ENCODE results near the gene HS3ST5.
"Not testable (repeated sequence)": the region's sequence is repeated elsewhere in the genome, so short reads cannot be mapped to it uniquely, and the experiment has no call there.

HS3ST5 gene

DNA sequence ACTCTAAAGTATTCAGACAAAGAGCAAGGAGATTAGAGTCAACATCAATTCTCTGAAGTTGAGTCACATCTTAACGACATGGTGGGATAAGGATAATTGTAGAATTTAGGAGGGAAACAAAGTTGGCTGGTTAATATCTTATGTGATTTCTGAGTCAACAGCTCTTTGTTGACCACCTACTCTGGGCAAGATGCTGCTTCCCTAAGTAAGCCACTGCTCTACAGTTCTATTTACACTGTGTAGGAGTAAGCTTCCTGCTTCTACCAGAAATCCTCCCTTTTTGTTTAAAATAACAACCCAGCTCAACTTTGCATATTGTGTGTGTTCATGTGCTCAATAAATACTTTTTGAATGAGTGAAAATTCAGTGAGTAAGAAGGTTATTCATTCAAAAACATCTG, 3.1 kb downstream of the HS3ST5 start:
- in situ Hi-C loops (cut with MboI; ENCODE audit: low sequenced_read_pairs): no loop called here

DNA sequence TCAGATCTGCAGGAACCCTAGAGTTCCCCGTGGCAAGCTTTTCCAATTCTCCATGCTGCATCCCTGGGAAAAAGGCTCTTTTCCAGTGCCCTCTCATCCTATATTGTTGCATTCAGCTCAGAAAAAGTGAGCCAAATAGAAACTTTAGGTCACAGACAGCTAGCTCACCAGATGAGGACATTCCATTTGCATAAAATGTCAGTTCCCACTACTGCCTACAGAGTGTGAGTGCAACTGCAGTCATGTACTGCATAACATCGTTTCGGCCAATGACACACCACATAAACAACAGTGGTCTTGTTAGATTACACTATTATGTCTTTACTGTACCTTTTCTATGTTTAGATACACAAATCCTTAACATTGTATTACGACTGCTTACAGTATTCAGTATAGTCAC, 8.6 kb downstream of the HS3ST5 start:
- in situ Hi-C loops (cut with MboI; ENCODE audit: low sequenced_read_pairs): no loop called here

DNA sequence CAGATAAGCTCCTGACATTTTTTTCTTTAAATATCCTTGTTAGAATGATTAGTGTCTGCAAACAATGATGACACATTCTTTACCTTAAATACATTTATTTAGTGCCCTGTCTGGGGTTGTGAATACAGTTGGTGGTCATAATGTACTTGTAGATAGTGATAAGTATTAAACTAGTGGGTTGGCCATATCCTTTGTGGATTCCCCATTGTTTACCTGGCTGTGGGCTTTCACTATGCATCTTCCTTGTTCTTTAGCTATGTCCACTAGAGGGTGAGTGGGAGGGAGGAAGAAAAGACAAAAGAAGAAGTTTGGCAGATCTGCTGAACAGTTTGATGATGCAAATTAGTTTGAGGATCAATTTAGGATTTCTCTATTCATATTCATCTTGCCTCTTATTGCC, 15.7 kb downstream of the HS3ST5 start:
- in situ Hi-C loops (cut with MboI; ENCODE audit: low sequenced_read_pairs): no loop called here

DNA sequence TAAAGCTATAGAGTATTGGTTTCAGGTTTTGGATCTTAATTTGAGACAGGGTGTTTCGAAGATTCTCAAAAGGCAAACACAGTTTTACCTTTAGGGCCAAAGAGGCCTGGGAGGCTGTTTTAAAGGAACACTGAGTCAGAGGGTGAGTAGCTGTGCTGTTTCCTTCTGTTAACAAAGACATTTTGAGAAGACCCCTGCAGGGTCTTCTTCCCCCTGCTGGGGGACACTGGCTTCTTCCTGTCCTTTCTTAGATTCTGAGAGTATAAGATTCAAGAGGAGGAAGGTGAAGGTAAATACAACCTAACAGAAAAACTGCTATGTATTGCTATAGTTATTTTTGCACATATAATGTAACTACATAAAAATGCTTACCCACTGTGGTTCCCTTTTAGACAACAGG, 19.0 kb downstream of the HS3ST5 start:
- in situ Hi-C loops (cut with MboI; ENCODE audit: low sequenced_read_pairs): no loop called here

DNA sequence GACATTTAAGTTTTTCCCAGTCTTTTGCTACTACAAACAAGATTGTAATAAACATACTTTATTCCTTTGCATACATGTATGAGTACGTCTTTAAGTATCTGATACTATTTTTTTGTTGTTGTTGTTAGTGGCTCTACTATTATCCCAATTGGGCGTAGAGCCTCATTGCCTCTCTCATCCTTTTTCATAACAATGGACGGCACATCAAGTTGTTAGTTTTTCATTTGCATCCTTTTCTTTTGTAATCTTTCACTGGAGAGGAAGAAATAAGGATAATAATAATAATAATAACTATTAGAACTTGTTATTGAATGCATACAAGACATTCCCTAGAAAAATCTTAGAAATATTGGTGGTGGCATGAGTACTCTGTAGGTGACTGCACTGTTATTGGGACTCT, 23.1 kb downstream of the HS3ST5 start:
- in situ Hi-C loops (cut with MboI; ENCODE audit: low sequenced_read_pairs): no loop called here

DNA sequence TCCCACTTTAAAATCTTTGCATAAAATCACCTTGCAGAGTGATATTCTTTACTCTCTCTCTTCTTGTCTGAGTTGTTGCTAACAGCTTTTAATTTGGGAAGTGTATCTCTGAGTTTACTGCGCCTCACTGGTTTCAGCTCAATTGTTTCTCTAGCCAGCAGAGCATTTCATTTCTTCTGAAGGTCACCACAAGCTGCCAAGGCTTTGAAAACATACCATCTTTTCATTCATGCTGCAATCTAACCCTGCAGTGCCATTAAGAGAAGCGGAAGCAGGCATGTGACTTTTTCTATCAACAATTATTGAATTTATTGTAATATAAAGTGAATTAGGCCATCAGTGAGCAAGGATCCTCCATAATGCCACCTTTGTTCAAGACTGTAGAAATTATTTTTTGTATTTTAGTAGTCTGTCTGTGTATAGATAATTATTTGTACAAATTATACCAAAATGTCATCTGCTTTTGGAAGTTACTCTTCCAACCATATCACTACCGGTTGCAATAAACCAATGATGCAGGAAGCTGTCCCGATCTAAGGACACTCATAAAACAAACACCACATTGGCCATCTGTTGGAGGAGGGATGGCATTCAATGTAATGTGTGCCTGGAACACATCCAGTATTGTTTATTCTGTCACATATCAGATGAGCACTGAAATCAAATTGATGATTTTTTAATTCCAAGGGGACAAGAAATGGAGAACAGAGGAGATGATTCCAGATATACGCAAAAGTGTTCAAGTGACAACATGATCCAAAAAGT, 26.8 kb downstream of the HS3ST5 start:
- in situ Hi-C loops (cut with MboI; ENCODE audit: low sequenced_read_pairs): no loop called here

DNA sequence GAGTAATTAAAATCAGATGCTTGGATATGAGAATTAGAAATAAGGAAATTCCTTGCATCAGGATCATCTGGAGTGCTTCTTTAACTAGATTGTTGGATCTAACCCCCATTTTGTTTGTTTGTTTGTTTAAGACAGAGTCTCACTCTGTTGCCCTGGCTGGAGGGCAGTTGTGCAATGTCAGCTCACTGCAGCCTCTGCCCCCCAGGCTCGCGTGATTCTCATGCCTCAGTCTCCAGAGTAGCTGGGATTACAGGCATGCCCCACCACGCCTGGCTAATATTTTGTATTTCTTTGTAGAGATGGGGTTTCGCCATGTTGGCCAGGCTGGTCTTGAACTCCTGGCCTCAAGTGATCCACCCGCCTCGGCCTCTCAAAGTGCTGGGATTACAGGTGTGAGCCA, 29.0 kb downstream of the HS3ST5 start:
- in situ Hi-C loops (cut with MboI; ENCODE audit: low sequenced_read_pairs): not testable (repeated sequence)

DNA sequence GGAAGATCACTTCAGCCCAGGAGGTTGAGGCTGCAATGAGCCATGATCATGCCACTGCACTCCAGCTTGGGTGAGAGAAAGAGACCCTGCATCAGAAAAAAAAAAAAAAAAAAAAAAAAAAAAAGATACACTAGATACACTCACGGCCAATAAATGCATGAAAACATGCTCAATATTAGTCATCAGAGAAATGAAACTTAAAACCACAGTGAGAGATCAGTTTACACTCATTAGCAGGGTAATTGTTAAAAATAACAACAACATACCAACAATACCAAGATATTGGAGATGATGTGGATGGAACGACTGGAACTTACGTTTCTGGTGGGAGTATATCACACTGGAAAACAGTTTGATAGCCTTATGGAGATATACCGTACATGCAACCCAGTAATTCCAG, 29.9 kb downstream of the HS3ST5 start:
- in situ Hi-C loops (cut with MboI; ENCODE audit: low sequenced_read_pairs): no loop called here

DNA sequence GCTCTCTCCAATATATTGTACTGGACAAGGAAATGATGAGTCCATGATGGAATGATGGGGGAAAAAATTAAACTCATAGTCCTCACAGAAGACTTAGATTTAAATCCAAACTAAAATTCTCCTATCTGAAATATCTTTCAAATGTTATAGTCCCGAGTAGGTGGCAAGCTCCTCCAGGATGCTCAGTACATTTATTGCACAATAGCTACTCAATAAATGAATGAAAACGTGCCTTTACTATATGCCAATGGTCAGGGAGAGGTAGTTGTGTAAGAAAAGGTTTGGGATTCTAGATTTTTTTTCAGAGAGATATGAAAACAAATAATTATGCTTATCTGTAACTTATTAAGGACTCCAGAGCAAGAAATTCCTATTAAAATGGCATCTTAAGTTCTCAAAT, 32.8 kb downstream of the HS3ST5 start:
- in situ Hi-C loops (cut with MboI; ENCODE audit: low sequenced_read_pairs): no loop called here

DNA sequence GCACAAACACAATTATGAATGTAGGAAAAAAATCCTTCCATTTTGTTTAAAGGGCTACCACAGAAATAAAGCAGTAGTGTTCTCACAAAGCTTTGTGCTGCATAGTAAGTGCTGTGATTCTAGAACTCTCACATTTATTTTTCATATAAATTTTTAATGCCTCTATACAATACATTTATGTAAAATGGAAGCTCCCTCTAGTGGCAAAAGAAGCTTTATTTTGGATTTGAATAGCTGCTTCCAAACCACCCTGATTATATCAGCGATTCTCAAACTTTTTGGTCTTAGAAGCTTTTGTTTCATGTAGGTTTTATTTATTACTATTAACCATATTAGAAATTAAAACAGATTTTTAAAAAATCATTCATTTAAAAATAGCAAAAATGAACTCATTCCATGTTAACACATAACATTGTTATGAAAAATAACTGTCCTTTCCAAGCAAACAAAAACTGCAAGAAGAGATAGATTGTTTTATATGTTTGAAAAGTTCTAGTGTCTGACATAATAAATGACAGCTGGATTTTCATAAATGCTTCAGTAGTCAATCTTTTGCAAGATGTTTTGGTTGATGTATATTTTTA, 38.4 kb downstream of the HS3ST5 start:
- in situ Hi-C loops (cut with MboI; ENCODE audit: low sequenced_read_pairs): no loop called here

DNA sequence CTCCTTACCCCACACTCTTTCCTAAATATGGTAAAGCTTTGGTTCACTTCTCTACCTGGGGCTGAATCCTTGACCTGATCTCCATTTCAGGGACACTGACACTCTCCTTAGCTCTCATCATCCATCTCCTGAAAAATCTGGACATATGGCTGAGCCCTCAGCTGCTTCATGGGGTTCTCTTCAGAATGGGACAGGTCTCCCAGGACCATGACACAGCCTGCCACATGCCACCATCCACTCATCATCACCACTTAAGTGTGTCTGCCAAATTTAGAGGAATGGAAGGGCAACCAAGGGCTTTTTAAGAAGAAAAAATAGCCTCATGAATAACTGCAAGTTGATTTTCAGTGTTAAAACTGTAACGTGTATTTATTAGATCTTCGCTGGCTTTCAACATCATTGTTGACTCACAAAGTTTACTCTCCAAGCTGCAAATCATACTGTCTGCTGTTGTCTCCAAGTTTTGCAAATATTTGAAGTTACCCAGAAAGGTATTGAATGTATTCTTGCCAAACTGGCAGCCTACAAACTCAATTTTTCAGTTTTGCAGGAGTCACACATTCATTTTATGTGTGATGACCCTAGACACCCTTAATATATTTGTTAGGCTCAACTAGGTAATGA, 41.1 kb downstream of the HS3ST5 start:
- in situ Hi-C loops (cut with MboI; ENCODE audit: low sequenced_read_pairs): no loop called here

DNA sequence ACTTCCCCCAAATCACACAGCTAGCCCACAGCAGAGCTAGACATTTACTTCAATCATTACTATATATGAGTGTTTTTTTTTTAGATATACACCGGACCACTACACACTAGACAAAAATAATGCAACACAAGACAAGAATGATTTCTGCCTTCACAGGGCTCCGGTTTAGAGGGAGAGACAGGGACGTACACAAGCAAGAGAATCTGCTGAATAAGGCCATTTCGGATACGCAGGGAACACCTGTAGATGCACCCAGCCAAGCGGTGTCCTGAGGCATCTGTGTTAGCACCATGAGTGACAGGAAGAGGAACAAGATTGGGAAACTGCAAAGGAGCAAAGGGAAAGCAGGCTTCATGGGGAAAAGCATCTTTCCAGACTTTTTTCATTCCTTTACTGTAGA, 45.7 kb downstream of the HS3ST5 start:
- in situ Hi-C loops (cut with MboI; ENCODE audit: low sequenced_read_pairs): no loop called here

DNA sequence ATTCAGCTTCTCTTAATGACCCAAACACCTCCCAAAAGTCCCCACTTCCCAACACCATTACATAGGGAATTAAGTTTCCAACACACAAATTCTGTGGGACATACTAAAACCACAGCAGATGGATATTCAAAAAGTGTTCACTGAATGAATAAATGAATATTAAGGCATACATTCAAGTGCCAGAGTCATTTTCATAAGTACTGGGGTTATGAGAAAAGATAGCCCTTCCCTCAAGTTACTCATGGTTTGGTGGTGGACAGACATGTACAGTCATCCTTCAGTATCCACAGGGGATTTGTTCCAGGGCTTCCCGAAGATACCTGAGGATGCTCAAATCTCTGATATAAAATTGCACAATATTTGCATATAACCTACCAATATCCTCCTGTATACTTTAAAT, 50.4 kb downstream of the HS3ST5 start:
- in situ Hi-C loops (cut with MboI; ENCODE audit: low sequenced_read_pairs): no loop called here

DNA sequence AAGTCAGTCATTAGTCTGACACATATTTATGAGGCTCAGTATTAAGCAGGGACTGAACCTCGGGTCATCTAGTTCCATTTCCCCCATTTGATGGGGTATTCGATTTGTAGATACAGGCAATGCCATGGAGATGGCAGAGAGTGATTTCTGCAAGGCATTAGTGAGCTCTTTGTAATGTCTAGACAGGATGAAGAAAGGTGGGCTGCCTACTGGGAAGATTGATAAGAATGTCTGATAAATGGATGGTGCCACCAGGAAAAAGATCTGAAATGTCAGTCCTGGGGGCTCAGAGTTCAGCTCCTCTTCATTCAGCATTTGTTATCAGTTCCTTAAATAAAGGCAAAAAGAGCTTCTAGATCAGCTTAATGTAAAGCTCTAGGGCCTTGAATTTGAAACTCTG, 51.4 kb downstream of the HS3ST5 start:
- in situ Hi-C loops (cut with MboI; ENCODE audit: low sequenced_read_pairs): no loop called here

DNA sequence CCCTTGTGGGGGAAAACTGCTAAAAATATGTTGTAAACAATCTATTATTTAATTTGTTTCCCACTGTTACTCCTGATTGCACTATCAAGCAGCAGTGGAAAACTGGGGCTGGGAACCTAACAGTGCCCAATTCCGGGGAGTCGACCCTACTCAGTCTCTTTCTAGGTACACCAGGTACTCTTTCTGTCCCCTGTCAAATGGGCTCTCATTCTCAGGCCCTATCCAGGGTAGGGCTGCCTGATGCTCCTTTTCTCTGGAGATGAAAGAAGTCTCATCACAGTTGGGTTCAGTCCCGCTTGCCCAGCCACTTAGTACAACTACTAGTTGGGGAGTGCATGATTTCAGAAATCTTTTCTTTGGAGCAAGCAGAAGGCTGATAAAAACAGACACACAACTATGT, 52.0 kb downstream of the HS3ST5 start:
- in situ Hi-C loops (cut with MboI; ENCODE audit: low sequenced_read_pairs): no loop called here

DNA sequence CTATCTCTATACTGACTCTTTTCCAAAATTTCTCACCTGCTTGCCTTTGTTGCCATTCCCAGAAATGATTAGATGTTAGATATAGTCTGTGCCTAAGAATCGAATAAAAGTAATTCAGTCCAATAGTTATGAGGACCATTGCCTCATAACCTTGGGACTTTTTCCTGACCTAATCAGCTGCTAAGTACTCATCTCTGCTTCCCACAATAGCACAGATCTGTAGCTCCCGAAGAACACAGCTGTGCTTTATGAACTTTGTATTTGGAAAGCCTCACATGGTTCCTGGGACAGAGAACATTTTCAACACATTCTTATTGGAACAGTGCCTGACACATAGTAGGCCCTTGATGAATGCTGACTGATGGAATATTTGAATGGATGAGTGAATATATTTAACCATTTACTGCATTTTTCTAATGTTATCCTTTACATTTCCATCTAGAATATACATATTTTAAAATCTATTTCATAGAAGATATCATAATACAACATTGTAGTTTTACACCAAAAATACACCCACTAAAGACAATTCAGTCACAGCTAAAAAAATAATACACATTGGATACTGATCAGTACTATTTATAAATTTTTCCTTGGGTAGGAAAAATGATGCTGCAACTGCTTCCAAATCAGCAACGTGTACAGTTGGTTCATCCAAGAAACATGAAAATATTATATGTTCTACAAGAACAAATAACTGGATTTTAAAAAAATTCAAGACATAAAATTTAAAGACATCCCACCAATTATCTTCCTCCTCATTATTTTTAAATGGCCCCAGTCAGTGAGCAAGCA, 53.9 kb downstream of the HS3ST5 start:
- in situ Hi-C loops (cut with MboI; ENCODE audit: low sequenced_read_pairs): no loop called here

DNA sequence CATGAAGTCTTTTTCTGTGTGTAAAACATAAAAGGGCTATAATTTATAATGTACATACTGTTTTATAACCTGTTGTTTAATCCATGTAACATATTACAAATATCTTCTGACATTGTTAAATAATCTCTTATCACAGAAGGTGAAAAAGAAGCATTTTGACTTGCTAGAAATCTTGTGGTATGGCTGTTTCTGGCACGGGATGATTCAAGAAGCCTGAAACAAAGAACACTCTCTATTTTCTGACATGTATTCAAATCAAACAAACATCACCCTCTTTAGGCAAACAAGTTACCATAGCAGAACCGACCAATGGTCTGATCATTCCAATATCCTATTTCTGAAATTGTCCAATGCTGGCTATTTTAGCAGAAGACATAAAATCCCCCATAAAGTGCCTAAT, 55.4 kb downstream of the HS3ST5 start:
- in situ Hi-C loops (cut with MboI; ENCODE audit: low sequenced_read_pairs): no loop called here

DNA sequence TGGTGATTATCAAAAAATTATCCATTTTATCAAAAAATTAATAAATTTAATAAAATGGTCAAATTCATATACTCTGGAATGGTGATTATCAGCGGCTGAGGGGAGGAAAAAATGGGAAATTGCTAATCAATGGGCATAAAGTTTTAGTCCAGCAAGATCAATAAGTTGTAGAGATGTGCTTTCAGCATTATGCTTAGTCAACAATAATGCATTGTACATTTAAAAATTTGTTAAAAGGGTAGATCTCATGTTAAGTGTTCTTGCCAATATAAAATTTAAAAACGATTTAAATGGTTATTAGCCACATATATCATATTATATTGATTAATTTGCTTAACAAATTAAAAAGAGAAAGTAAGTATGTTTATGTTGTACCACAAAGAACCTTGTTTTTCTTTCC, 56.6 kb downstream of the HS3ST5 start:
- in situ Hi-C loops (cut with MboI; ENCODE audit: low sequenced_read_pairs): no loop called here

DNA sequence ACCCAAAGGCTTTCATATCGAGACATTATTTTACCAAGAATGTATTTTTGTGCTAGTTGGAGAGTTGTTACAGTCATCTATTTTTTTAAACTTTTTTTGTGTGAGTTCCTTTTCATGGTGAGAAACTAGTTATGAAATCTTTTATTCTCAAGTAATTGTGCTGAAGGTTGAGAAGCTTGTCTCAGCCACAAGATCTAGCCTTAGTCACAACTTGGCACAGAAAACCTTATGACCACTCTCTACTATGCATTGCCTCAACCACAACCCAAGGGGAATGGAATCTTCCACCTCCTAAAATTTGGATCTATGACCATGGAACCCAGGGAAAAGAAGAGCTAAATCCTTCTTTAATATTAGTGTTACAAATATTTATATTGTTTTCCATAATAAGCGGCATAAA, 58.5 kb downstream of the HS3ST5 start:
- in situ Hi-C loops (cut with MboI; ENCODE audit: low sequenced_read_pairs): no loop called here

DNA sequence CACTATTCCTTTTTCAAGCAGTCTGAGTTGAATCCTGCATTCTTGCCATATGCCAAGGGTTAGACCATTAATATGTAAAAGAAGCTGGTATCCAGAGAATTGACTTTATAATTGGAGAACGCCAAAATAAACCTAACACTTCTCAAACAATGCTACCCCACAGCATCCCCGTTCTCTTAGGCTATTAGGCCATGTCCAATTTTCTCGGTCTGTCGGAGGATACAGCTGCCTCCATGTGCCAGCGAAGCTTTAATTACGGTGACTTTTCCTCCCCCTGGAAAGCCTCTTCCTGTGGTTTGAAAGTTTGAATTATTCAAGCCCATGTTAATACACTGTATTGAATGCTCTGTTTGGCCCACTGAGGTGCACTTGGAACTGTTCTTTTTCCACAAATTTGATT, 60.5 kb downstream of the HS3ST5 start:
- in situ Hi-C loops (cut with MboI; ENCODE audit: low sequenced_read_pairs): no loop called here

DNA sequence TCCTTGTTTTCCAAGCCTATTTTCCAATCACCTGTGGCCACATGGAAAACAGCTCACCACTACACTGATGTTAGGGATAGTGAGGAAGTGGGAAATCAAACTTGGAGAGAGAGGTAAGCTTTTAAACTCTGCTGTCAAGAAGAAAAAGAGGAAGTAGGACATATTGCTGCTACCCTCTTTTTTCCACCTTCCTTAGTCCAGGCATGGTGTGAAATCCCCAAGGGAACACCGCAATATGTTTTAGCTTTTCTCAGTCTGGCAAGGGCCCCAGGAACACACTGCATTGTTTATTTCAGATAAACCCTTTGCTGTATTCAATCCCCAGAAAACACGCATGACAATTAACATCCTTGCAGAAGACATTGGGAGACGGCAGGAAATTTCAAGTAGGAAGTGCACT, 61.3 kb downstream of the HS3ST5 start:
- in situ Hi-C loops (cut with MboI; ENCODE audit: low sequenced_read_pairs): no loop called here
